Tibial nerve (tissue), 3 donors: ENCODE data around the gene TP53I3.
"Not testable (repeated sequence)": the region's sequence is repeated elsewhere in the genome, so short reads cannot be mapped to it uniquely, and the experiment has no call there.

Experiments used
- POLR2A ChIP-seq, 2 donors: fragments of 450-650 bp; IDR thresholded peaks; one replicate each; pipeline ENCODE4 v1.6.1; 2017; ENCODE audit warnings: antibody characterized with exemption in 2 of 2, mild to moderate bottlenecking in 2 of 2, moderate library complexity in 2 of 2
- TF ChIP-seq, protein P1 (sequence below), 5 experiments: fragments of 200-600 bp in 3 of 5; fragments of 450-650 bp in 2 of 5; sonication (generic) in 3 of 5; IDR thresholded peaks; one replicate each; pipeline ENCODE4 v1.5.1; 2016 to 2019; ENCODE audit warnings: antibody characterized with exemption in 5 of 5, mild to moderate bottlenecking in 3 of 5, moderate library complexity in 2 of 5

DNA sequence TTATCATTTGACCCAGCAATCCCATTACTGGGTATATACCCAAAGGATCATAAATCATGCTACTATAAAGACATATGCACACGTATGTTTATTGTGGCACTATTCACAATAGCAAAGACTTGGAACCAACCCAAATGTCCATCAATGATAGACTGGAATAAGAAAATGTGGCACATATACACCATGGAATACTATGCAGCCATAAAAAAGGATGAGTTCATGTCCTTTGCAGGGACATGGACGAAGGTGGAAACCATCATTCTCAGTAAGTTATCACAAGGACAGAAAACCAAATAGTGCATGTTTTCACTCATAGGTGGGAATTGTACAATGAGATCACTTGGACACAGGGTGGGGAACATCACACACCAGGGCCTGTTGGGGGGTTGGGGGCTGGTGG is 16.1 kb upstream of the TP53I3 start:
- TF ChIP-seq POLR2A (IDR thresholded peaks at IDR 0.05), result not testable (repeated sequence)
- TF ChIP-seq, protein P1, sequence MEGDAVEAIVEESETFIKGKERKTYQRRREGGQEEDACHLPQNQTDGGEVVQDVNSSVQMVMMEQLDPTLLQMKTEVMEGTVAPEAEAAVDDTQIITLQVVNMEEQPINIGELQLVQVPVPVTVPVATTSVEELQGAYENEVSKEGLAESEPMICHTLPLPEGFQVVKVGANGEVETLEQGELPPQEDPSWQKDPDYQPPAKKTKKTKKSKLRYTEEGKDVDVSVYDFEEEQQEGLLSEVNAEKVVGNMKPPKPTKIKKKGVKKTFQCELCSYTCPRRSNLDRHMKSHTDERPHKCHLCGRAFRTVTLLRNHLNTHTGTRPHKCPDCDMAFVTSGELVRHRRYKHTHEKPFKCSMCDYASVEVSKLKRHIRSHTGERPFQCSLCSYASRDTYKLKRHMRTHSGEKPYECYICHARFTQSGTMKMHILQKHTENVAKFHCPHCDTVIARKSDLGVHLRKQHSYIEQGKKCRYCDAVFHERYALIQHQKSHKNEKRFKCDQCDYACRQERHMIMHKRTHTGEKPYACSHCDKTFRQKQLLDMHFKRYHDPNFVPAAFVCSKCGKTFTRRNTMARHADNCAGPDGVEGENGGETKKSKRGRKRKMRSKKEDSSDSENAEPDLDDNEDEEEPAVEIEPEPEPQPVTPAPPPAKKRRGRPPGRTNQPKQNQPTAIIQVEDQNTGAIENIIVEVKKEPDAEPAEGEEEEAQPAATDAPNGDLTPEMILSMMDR (IDR thresholded peaks at IDR 0.05), result not testable (repeated sequence)
